PFSK-1 (cell line): ENCODE measurements around the gene CCER1. TPM values are rescaled to one million over a fixed set of nuclear protein-coding genes. Genes with fewer than 3 reads are reported as not detected.

ENCODE experiments used
- FOXP2 ChIP-seq: optimal IDR thresholded peaks from 2 replicates; pipeline ENCODE3; 2011; ENCODE audit warnings: borderline replicate concordance, control low read depth, inconsistent platforms; ENCODE audit not compliant: insufficient read depth; ENCODE audit errors: extremely low read length, extremely low read depth
- POLR2AphosphoS5 ChIP-seq: IDR thresholded peaks from 2 replicates; pipeline ENCODE4 v1.6.1; 2012; ENCODE audit warnings: low read depth, mild to moderate bottlenecking, control low read depth, low read length, moderate library complexity
- SIN3A ChIP-seq: IDR thresholded peaks from 2 replicates; pipeline ENCODE4 v1.6.1; 2012; ENCODE audit warnings: mild to moderate bottlenecking, low read length, moderate library complexity, borderline replicate concordance; ENCODE audit not compliant: insufficient read depth
- TAF1 ChIP-seq: IDR thresholded peaks from 2 replicates; pipeline ENCODE4 v1.6.1; 2012; ENCODE audit warnings: low read length, control low read depth, borderline replicate concordance; ENCODE audit not compliant: insufficient read depth
- polyA plus RNA-seq: library from polyadenylated mRNA; unstranded; fragments of >200 nt; gene quantifications from one replicate; pipeline ENCODE4 v1.2.1, GENCODE V29; 2012; ENCODE audit warnings: low read depth, missing spikeins; ENCODE audit not compliant: insufficient read length
- TF ChIP-seq, protein P1 (sequence below), 2 experiments: IDR thresholded peaks; 2 replicates each; pipeline versions ENCODE4 v1.6.1 to v1.8.0; 2011 to 2012; ENCODE audit warnings: low read depth in 2 of 2, low read length in 2 of 2, control low read depth in 1 of 2, inconsistent platforms in 1 of 2, mild to moderate bottlenecking in 1 of 2, moderate library complexity in 1 of 2; ENCODE audit not compliant: insufficient read depth in 1 of 2

CCER1 gene, protein sequence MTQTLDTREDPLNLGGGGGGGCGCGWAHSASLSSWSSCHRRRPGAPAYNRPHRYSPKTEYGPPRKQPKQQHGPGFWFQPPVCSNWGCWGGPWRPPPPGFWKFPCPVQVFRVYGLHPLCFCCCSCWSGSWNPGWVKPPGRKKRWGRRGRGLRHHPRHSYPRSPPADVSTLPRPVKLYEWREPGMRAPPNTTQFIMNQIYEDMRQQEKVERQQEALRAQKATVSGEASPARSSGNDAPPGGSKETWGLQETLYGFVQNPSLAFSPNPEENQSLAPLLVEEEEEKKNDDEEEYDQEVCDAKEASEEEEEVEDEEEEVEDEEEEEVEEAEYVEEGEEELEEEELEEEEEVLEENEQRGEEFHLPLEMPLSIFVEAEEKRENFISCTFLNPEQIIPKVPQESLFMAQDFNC
- not detected for polyA plus RNA-seq

DNA sequence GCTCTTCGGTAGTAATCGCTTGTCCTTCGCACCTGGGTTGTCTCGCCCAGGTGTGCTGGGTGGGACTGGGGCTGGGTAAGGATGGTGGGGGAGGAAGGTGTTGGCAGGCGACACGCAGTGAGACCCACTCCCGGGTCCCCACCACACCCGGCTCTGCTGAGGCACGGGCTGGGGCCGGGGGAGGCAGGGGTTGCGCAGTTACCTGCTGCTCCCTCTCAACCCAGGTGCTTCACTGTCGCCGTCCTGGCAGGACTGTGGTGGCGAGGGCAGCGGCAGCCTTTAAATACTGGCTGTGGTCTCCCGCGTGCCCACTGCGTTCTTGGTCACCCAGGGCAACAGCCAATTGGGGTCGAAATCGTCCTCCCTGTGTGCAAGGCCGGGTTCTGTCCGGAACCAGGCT, at the start of gene CCER1:
Gene CCER1 (minus strand): TSS at position 256 of the 400 bp plus-strand sequence. CDS start 434 bp downstream, outside the sequence.
- TF ChIP-seq TAF1 (no peak), SIN3A (no peak), POLR2AphosphoS5 (no peak), FOXP2 (no peak)
- TF ChIP-seq, protein P1, sequence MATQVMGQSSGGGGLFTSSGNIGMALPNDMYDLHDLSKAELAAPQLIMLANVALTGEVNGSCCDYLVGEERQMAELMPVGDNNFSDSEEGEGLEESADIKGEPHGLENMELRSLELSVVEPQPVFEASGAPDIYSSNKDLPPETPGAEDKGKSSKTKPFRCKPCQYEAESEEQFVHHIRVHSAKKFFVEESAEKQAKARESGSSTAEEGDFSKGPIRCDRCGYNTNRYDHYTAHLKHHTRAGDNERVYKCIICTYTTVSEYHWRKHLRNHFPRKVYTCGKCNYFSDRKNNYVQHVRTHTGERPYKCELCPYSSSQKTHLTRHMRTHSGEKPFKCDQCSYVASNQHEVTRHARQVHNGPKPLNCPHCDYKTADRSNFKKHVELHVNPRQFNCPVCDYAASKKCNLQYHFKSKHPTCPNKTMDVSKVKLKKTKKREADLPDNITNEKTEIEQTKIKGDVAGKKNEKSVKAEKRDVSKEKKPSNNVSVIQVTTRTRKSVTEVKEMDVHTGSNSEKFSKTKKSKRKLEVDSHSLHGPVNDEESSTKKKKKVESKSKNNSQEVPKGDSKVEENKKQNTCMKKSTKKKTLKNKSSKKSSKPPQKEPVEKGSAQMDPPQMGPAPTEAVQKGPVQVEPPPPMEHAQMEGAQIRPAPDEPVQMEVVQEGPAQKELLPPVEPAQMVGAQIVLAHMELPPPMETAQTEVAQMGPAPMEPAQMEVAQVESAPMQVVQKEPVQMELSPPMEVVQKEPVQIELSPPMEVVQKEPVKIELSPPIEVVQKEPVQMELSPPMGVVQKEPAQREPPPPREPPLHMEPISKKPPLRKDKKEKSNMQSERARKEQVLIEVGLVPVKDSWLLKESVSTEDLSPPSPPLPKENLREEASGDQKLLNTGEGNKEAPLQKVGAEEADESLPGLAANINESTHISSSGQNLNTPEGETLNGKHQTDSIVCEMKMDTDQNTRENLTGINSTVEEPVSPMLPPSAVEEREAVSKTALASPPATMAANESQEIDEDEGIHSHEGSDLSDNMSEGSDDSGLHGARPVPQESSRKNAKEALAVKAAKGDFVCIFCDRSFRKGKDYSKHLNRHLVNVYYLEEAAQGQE (IDR thresholded peaks at IDR 0.05; ENCODE audit: insufficient read depth in 1 of 2, low read depth in 2 of 2, low read length in 2 of 2), result no peak

DNA sequence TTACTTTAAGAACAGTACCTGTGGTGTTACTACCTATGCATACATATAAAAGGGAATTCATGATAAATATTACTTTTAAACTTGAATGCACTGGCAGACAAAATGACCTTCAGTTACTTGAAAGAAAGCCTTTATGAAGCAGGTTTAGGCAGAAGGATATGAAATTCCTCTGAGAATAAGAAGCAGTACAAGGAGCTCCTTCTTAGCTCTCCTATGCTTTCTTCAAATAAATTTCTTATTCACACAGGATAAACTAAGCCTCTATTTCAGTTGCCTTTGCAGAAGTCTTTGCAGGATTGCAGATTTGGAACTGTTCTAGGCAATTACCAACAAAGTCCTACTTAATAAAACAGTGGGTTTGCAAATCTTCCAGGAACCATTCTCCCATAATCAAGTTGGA, 48.8 kb upstream of the CCER1 start:
- TF ChIP-seq POLR2AphosphoS5, result no peak
- no peak for TF ChIP-seq FOXP2

DNA sequence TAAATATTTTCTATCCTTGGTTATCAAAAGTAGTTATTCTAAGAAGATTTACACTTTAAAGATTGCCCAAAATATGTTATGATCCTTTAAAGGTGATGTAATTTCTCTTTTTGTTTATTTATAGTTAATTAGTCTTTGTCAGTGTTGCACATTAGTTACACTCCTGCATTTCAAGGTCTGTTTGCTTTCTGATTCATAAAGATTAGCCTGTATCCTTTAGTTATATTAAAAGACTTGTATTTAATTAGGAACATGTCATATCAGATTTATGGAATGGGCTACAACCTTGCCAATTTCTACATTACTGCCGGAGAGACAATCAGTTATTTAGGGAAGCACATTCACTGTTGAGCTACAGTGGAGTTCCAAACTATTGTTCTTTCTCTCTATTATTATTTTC, 46.3 kb upstream of the CCER1 start:
- TF ChIP-seq SIN3A (no peak), TAF1 (no peak), FOXP2 (no peak), POLR2AphosphoS5 (no peak)
- TF ChIP-seq, protein P1 (IDR thresholded peaks at IDR 0.05; ENCODE audit: insufficient read depth in 1 of 2, low read depth in 2 of 2, low read length in 2 of 2), result no peak

DNA sequence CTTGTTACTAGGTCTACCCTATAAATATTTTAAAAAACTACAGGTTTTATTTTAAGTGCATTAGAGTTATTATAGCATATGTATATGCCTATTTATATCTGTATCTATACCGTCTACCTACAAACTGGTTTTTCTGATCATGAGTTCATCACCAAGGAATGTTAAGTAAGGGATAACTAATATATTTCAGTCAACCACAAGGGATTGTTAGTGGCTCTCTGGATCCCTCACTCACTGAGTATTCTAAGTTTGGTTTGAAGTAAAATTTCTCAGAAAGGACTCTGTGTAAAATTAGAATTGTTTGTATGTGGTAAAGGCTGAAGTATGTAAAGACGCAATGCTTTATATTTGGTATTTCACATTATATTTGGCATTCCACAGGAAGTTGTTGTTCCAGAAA, 45.0 kb upstream of the CCER1 start:
- no peak for TF ChIP-seq POLR2AphosphoS5
- TF ChIP-seq FOXP2, result no peak
- TF ChIP-seq SIN3A, result no peak
- TF ChIP-seq TAF1, result no peak
- TF ChIP-seq, protein P1 (IDR thresholded peaks at IDR 0.05; ENCODE audit: insufficient read depth in 1 of 2, low read depth in 2 of 2, low read length in 2 of 2), result no peak

DNA sequence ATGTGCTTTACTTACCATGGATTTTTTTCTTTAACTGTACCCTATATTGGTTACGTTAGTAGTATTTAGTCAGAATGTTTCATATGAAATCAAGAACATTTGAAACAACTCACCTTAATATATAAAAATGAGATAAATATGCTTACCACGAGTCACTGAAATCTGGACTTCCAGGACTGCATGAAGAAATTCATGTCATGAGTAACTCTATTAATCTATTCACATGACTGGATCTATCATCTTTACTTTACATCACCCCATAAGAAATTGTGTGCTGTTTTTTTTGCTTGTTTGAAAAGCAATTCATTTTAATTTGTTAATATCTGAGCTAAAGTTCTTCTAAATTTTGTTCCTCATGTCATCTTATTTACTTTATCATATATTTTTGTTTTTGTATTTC, 44.6 kb upstream of the CCER1 start:
- TF ChIP-seq, protein P1 (IDR thresholded peaks at IDR 0.05; ENCODE audit: insufficient read depth in 1 of 2, low read depth in 2 of 2, low read length in 2 of 2), result no peak
- no peak for TF ChIP-seq TAF1
- TF ChIP-seq POLR2AphosphoS5, result no peak
- no peak for TF ChIP-seq SIN3A
- no peak for TF ChIP-seq FOXP2
